GM12878 (cell line): ENCODE data around the gene CTNNA3. TPM values are rescaled to one million over a fixed set of nuclear protein-coding genes. Genes with fewer than 3 reads are reported as not detected.

Experiments used
- BMI1 ChIP-seq: fragments of 450-650 bp; IDR thresholded peaks from 2 replicates; pipeline ENCODE4 v1.6.1; 2016; ENCODE audit warnings: mild to moderate bottlenecking, moderate library complexity, borderline replicate concordance
- DPF2 ChIP-seq: fragments of 450-650 bp; IDR thresholded peaks from 2 replicates; pipeline ENCODE4 v1.6.1; 2017; ENCODE audit warnings: mild to moderate bottlenecking
- E2F4 ChIP-seq: IDR thresholded peaks from 2 replicates; pipeline ENCODE4 v1.6.1; 2012; ENCODE audit warnings: low read depth, low read length, improper control_type of control experiment
- HDAC2 ChIP-seq: fragments of 200-600 bp; sonication (generic); IDR thresholded peaks from 2 replicates; pipeline ENCODE4 v1.6.1; 2017
- IKZF1 ChIP-seq: fragments of 450-650 bp; conservative IDR thresholded peaks from 2 replicates; pipeline ENCODE4 v1.6.1; 2017; ENCODE audit warnings: antibody characterized with exemption, mild to moderate bottlenecking
- IKZF2 ChIP-seq, 2 experiments: fragments of 450-650 bp; IDR thresholded peaks; 2 replicates each; pipeline ENCODE4 v1.6.1; 2017; ENCODE audit warnings: mild to moderate bottlenecking in 2 of 2, moderate library complexity in 2 of 2
- IRF3 ChIP-seq: fragments of 450-650 bp; IDR thresholded peaks from 2 replicates; pipeline ENCODE4 v1.6.1; 2014; ENCODE audit warnings: mild to moderate bottlenecking
- NR2C2 ChIP-seq: IDR thresholded peaks from 2 replicates; pipeline ENCODE4 v1.6.1; 2011; ENCODE audit warnings: borderline replicate concordance, low read depth; ENCODE audit not compliant: control insufficient read depth, insufficient read length
- NR2F1 ChIP-seq: fragments of 450-650 bp; conservative IDR thresholded peaks from 2 replicates; pipeline ENCODE4 v1.6.1; 2017; ENCODE audit warnings: mild to moderate bottlenecking
- RCOR1 ChIP-seq: conservative IDR thresholded peaks from 2 replicates; pipeline ENCODE4 v1.6.1; 2012; ENCODE audit warnings: low read depth, low read length, improper control_type of control experiment
- RELB ChIP-seq: fragments of 450-650 bp; IDR thresholded peaks from 2 replicates; pipeline ENCODE4 v1.6.1; 2017; ENCODE audit warnings: low read depth, mild to moderate bottlenecking, moderate library complexity
- RUNX3 ChIP-seq: IDR thresholded peaks from 2 replicates; pipeline ENCODE4 v1.6.1; 2012; ENCODE audit warnings: low read length, inconsistent platforms
- SKIL ChIP-seq: fragments of 450-650 bp; IDR thresholded peaks from 2 replicates; pipeline ENCODE4 v1.6.1; 2017; ENCODE audit warnings: mild to moderate bottlenecking, low read depth, inconsistent platforms; ENCODE audit not compliant: poor library complexity, severe bottlenecking
- SPI1 ChIP-seq: IDR thresholded peaks from 2 replicates; pipeline ENCODE4 v1.6.1; 2011; ENCODE audit warnings: low read depth, mild to moderate bottlenecking, low read length, moderate library complexity, borderline replicate concordance; ENCODE audit not compliant: insufficient read depth
- SREBF1 ChIP-seq: IDR thresholded peaks from 2 replicates; pipeline ENCODE4 v1.6.1; 2012; ENCODE audit warnings: mild to moderate bottlenecking, low read length
- SRF ChIP-seq, 2 experiments: IDR thresholded peaks; 2 replicates each; pipeline ENCODE4 v1.6.1; 2011; ENCODE audit warnings: low read depth in 2 of 2, low read length in 2 of 2, mild to moderate bottlenecking in 1 of 2, moderate library complexity in 1 of 2
- ZBTB4 ChIP-seq: fragments of 450-650 bp; formaldehyde crosslinking; IDR thresholded peaks from 2 replicates; pipeline ENCODE4 v1.4.0; 2022; ENCODE audit warnings: mild to moderate bottlenecking, moderate library complexity
- ZNF217 ChIP-seq: fragments of 450-650 bp; IDR thresholded peaks from 2 replicates; pipeline ENCODE4 v1.6.1; 2017; ENCODE audit warnings: antibody characterized with exemption, mild to moderate bottlenecking
- ZNF24 ChIP-seq: fragments of 450-650 bp; IDR thresholded peaks from 2 replicates; pipeline ENCODE4 v1.6.1; 2017; ENCODE audit warnings: antibody characterized with exemption, mild to moderate bottlenecking
- polyA plus RNA-seq, 11 experiments: library from polyadenylated mRNA; depleted of rRNA in 4 of 11; unstranded in 6 of 11; stranded (reverse) in 5 of 11; fragments of >200 nt; fragmentation: Nextera tagmentation in 4 of 11; fragmentation: Illumina TruSeq in 1 of 11; extraction: Ambion mirVana in 4 of 11; extraction: Trizol in 1 of 11; gene quantifications; 1 replicate in 1 of 11; 2 replicates in 10 of 11; pipeline versions ENCODE4 v1.2.1 to v1.2.3, GENCODE V29; 2011 to 2016; ENCODE audit warnings: inconsistent platforms in 2 of 11, missing spikeins in 2 of 11, low read depth in 1 of 11
- total RNA-seq, 4 experiments: library from RNA; depleted of rRNA in 3 of 4; stranded (reverse); fragments of >200 nt in 3 of 4; fragmentation: Illumina TruSeq in 1 of 4; extraction: Trizol in 1 of 4; gene quantifications; 2 replicates each; pipeline versions ENCODE4 v1.2.1 to v1.2.3, GENCODE V29; 2013 to 2021

The CTNNA3 gene
- total and polyA plus RNA-seq, 10 of the 15 experiments (the other 5 are each of a cell fraction or from before 2014, with no cell fraction given), result under 0.01 to 4.5 (median 0.22) TPM; not detected in 2

- TF ChIP-seq IKZF2 (IDR thresholded peaks at IDR 0.05) (no peak; a peak in 1 of 4 replicates), SREBF1 (no peak), ZBTB4 (no peak), ZNF217 (peak; percentile 38; the same call in 1 of the 2 replicates), NR2F1 (no peak), RELB (no peak), IRF3 (no peak), SRF (IDR thresholded peaks at IDR 0.05; ENCODE audit: low read depth in 2 of 2, low read length in 2 of 2) (no peak), SKIL (no peak), E2F4 (no peak), RUNX3 (peak; percentile 64; the same call in 1 of the 2 replicates), DPF2 (0 out of 2 replicates have a peak, but pooled peaks have one; percentile 43), NR2C2 (no peak), SPI1 (peak; percentile 85), IKZF1 (no peak), BMI1 (peak; percentile 54; the same call in 1 of the 2 replicates), RCOR1 (no peak), ZNF24 (peak; percentile 55; the same call in 1 of the 2 replicates), HDAC2 (no peak)
Measured at GRCh38 chr10:65898055-65898454, 1797.9 kb downstream of the CTNNA3 start (continued).
